Stomach (tissue), 4 donors: ENCODE results near the gene MICALL2.
"Not testable (repeated sequence)": the region's sequence is repeated elsewhere in the genome, so short reads cannot be mapped to it uniquely, and the experiment has no call there.

Source experiments
- POLR2A ChIP-seq, 4 donors: fragments of 450-650 bp; IDR thresholded peaks; one replicate each; pipeline ENCODE4 v1.6.1; 2016; ENCODE audit warnings: antibody characterized with exemption in 4 of 4, control low read depth in 2 of 4, mild to moderate bottlenecking in 1 of 4, moderate library complexity in 1 of 4
- POLR2AphosphoS5 ChIP-seq, 3 donors: sonication (generic); formaldehyde crosslinking; IDR thresholded peaks; one replicate each; pipeline ENCODE4 v1.6.1; 2016; ENCODE audit warnings: antibody characterized with exemption in 3 of 3
- TF ChIP-seq, protein P1 (sequence below), 7 experiments: fragments of 450-650 bp in 4 of 7; fragments of 200-600 bp in 3 of 7; sonication (generic) in 3 of 7; IDR thresholded peaks; one replicate each; pipeline ENCODE4 v1.5.1; 2016 to 2019; ENCODE audit warnings: antibody characterized with exemption in 7 of 7, control low read depth in 2 of 7, mild to moderate bottlenecking in 1 of 7

DNA sequence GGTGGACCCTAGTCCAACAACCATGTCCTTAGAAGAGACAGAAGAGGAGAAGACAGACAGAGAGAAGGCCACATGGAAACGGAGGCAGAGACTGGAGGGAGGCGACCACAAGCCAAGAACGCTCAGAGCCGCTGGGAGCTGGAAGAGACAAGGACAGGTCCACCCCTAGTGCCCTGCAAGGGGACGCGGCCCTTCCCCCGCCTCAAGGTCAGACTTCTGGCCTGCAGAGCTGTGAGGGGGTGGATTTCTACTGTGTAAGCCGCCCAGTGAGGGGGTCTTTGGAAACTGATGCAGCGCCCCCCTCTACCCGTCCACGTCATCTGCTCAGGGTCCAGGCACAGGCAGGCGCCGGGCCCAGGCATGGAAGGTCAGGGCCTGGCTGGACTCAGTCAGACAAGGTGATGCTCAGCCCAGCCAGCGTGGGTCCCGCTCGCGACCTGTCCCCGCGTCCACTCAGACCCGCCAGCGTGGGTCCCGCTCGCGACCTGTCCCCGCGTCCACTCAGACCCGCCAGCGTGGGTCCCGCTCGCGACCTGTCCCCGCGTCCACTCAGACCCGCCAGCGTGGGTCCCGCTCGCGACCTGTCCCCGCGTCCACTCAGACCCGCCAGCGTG is 15.6 kb downstream of the MICALL2 start:
- TF ChIP-seq, protein P1, sequence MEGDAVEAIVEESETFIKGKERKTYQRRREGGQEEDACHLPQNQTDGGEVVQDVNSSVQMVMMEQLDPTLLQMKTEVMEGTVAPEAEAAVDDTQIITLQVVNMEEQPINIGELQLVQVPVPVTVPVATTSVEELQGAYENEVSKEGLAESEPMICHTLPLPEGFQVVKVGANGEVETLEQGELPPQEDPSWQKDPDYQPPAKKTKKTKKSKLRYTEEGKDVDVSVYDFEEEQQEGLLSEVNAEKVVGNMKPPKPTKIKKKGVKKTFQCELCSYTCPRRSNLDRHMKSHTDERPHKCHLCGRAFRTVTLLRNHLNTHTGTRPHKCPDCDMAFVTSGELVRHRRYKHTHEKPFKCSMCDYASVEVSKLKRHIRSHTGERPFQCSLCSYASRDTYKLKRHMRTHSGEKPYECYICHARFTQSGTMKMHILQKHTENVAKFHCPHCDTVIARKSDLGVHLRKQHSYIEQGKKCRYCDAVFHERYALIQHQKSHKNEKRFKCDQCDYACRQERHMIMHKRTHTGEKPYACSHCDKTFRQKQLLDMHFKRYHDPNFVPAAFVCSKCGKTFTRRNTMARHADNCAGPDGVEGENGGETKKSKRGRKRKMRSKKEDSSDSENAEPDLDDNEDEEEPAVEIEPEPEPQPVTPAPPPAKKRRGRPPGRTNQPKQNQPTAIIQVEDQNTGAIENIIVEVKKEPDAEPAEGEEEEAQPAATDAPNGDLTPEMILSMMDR (IDR thresholded peaks at IDR 0.05) = not testable (repeated sequence)
- not testable (repeated sequence) for TF ChIP-seq POLR2A, POLR2AphosphoS5 (IDR thresholded peaks at IDR 0.05)
